HUES48 (cell line): ENCODE data around the gene NHSL1.
"Not testable (repeated sequence)": the region's sequence is repeated elsewhere in the genome, so short reads cannot be mapped to it uniquely, and the experiment has no call there.

Source experiments
- H3K27ac ChIP-seq: one replicate; pipeline ENCODE4 v1.7.0; 2013; ENCODE audit warnings: low read depth, low read length, inconsistent platforms
- H3K27me3 ChIP-seq: 2 replicates; pipeline ENCODE4 v1.6.1; 2013; ENCODE audit warnings: mild to moderate bottlenecking, low read length; ENCODE audit not compliant: control insufficient read depth, insufficient read depth
- H3K36me3 ChIP-seq: 2 replicates; pipeline ENCODE4 v1.6.1; 2013; ENCODE audit warnings: low read length; ENCODE audit not compliant: control insufficient read depth, insufficient read depth
- H3K4me1 ChIP-seq: 2 replicates; pipeline ENCODE4 v1.6.1; 2013; ENCODE audit warnings: mild to moderate bottlenecking, low read length; ENCODE audit not compliant: control insufficient read depth, insufficient read depth
- H3K4me3 ChIP-seq: 2 replicates; pipeline ENCODE4 v1.5.1; 2013; ENCODE audit warnings: mild to moderate bottlenecking, low read depth, low read length
- H3K9ac ChIP-seq: 2 replicates; pipeline ENCODE4 v1.6.1; 2013; ENCODE audit warnings: mild to moderate bottlenecking, low read depth, low read length, moderate library complexity
- H3K9me3 ChIP-seq: 2 replicates; pipeline ENCODE4 v1.6.1; 2013; ENCODE audit warnings: low read length; ENCODE audit not compliant: control insufficient read depth, insufficient read depth

NHSL1 gene

DNA sequence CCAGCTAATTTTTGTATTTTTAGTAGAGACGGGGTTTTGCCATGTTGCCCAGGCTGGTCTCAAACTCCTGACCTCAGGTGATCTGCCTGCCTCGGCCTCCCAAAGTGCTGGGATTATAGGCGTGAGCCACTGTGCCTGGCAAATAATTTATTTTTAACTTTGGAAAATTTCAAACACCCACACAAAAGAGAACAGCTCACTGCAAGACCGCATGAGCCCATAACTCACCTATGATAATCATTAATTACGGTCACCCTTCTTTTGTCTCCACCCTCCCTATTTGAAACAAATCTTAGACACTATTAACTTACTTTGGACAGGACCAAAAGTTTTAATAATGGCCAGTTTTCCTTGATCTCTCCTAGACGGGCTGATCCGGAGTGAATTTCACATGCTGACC is 74.0 kb downstream of the NHSL1 start:
- not testable (repeated sequence) for H3K9me3 ChIP-seq, H3K27me3 ChIP-seq, H3K4me1 ChIP-seq, H3K27ac ChIP-seq, H3K9ac ChIP-seq, H3K4me3 ChIP-seq
- 0 out of 2 replicates have a peak, but pooled peaks cover 17% of the 10 kb centered on the region for H3K36me3 ChIP-seq

DNA sequence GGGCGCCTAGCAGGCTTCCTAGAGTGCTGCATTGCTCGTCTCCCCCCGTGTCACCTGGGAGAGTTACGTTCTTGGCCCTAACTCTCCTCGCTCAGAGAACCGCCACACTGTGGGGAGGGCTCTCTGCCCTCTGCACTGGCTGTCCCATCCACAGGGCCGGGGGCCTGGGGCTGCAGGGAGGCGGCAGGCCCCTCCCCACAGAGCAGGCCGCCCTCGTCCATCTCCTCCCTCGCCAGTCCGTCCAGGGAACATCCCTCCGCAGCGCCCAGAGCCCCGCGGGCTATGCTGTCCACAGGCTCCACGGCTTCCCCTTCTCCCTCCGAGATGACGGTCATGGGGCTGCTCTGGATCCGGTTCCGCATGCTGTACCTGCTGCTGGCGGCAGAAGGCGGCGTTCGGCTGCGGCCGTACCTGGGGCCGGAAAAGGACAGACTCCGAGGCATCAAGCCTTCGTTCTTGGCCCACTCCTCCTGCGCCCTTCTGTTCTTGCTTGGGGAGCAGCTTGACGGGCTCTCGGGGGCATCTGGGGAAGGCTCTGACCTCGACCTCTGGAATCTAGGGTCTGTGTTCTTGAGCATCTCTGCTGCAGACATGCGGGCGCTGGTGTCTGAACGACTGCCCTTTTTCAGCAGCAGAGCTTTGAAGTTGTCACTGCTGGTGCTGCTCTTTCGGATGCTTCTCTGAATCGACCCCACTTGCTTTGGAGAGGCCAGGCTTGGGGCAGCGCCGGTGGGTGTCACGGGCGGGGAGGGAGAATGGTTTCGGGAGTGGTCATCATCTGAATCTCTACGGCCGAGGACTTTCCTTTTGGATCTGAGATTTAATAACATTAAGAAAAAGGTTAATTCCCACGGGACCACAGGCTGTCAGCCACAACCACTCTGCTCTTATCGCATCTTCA is 75.0 kb downstream of the NHSL1 start:
- H3K27ac ChIP-seq = no peak overlapping the region
- H3K36me3 ChIP-seq = 0 out of 2 replicates have a peak, but pooled peaks cover 17% of the 10 kb centered on the region
- H3K9me3 ChIP-seq = no peaks in the 10 kb centered on the region
- no peaks in the 10 kb centered on the region for H3K27me3 ChIP-seq
- no peak overlapping the region for H3K9ac ChIP-seq
- no peaks in the 10 kb centered on the region for H3K4me1 ChIP-seq
- H3K4me3 ChIP-seq = no peak overlapping the region

DNA sequence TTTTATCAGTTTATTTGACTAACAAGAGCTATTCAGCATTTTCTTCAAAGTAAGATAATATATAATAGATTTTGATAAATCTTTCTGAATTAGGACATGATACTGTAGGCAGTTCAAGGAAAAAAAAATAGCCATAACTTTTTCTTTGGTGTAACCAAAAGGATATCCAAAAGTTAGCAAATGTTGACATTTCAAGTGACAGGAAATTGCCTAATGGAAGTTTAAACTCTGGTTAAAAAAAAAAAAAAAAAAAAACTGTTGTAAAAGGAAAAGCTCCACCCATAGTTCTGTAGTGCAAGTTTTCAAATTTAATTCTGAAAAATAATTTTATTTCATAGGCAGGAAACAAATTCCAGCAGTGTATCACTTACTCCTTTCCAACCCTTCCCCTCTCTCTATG is 76.4 kb downstream of the NHSL1 start:
- Histone ChIP-seq H3K36me3 (0 out of 2 replicates have a peak, but pooled peaks cover 15% of the 10 kb centered on the region), H3K9ac (no peak overlapping the region), H3K27ac (no peak overlapping the region), H3K4me3 (no peak overlapping the region), H3K27me3 (no peaks in the 10 kb centered on the region), H3K9me3 (no peaks in the 10 kb centered on the region), H3K4me1 (no peaks in the 10 kb centered on the region)

DNA sequence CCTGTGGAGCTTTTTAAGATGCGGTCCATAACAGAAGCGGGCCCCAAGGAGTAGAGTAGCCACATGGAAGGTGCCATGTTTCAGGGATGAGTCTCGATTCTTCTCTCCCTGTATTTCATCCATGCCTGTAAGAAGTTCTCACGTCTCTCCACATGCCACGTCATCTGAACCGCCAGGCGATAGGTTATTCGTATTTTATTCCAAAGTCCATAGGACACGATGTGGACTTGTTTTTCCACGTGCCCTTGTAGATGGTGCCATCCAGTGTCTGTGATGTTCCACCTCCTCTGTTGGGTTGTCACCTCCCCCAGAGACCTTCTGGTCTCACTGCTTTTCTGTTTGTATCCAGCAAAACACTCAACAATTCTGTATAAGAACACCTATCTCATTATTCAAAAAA is 77.7 kb downstream of the NHSL1 start:
- Histone ChIP-seq H3K4me1 (no peaks in the 10 kb centered on the region), H3K9ac (no peak overlapping the region), H3K27ac (no peak overlapping the region), H3K36me3 (0 out of 2 replicates have a peak, but pooled peaks cover 14% of the 10 kb centered on the region), H3K4me3 (no peak overlapping the region), H3K27me3 (no peaks in the 10 kb centered on the region), H3K9me3 (no peaks in the 10 kb centered on the region)

DNA sequence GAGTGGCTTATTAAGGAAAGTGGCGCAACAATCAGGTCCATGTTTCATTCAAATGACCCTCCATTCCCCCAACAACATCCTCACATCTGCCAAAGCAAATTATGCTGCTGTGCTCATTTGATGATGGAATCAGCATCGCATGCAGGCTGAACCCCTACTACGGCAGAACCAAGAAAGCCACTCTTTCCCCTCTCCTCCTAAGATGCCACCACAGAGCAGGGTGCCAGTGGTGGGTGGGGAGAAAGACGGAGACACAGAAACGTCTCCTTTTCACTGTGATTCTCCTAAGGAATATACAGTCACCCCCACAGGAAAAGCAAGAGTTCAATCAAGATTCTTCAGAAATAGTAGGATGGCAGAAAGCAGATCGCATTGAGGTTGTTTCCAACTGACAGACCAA is 78.2 kb downstream of the NHSL1 start:
- H3K27me3 ChIP-seq = no peaks in the 10 kb centered on the region
- no peak overlapping the region for H3K27ac ChIP-seq
- H3K4me3 ChIP-seq = no peak overlapping the region
- H3K9ac ChIP-seq = no peak overlapping the region
- H3K36me3 ChIP-seq = peaks cover 11% of the 10 kb centered on the region; the same call in 1 of the 2 replicates
- no peaks in the 10 kb centered on the region for H3K4me1 ChIP-seq
- no peaks in the 10 kb centered on the region for H3K9me3 ChIP-seq

DNA sequence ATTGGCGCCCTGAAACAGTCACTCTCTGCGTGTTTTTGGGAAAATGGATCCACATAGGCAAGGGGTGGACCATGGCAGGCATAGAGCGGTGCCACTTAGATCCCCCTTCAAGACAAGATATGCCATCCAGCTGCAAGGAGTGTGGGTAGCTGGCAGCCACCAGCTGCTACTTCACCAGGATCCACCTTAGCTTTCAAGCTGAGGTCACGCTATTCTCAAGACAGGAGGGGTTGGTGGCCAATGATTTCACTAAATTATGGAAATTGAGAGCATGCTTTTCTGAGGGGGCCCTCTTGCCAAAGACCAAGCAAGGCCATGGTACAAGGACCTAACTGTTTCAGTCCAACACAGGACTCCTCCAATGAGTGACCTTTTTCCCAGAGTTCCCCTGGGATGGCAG is 78.9 kb downstream of the NHSL1 start:
- Histone ChIP-seq H3K4me1 (no peaks in the 10 kb centered on the region), H3K36me3 (peaks cover 14% of the 10 kb centered on the region; the same call in 1 of the 2 replicates), H3K27ac (no peak overlapping the region), H3K9me3 (no peaks in the 10 kb centered on the region), H3K4me3 (no peak overlapping the region), H3K27me3 (no peaks in the 10 kb centered on the region), H3K9ac (no peak overlapping the region)

DNA sequence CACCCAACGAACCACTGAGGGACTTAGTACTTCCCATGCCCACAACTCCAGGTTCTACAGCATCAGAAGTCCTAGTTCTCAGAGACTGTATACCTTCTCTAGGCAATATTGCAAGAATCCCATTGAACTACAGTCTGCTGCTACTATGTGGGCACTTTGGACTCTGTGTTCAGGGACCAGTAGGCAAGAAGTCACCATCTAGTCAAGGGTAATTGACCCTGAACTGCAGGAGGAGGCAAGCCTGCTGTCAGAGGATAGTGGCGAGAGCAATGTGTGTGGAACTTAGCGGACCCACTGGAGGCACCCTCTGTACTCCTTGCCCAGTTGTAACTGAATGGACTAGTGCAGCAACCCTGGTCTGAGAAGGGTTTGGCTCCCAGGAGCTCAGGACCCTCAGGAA is 79.5 kb downstream of the NHSL1 start:
- no peak overlapping the region for H3K4me3 ChIP-seq
- no peaks in the 10 kb centered on the region for H3K9me3 ChIP-seq
- H3K4me1 ChIP-seq = no peaks in the 10 kb centered on the region
- H3K36me3 ChIP-seq = peaks cover 18% of the 10 kb centered on the region; the same call in 1 of the 2 replicates
- H3K27ac ChIP-seq = no peak overlapping the region
- H3K27me3 ChIP-seq = no peaks in the 10 kb centered on the region
- no peak overlapping the region for H3K9ac ChIP-seq

DNA sequence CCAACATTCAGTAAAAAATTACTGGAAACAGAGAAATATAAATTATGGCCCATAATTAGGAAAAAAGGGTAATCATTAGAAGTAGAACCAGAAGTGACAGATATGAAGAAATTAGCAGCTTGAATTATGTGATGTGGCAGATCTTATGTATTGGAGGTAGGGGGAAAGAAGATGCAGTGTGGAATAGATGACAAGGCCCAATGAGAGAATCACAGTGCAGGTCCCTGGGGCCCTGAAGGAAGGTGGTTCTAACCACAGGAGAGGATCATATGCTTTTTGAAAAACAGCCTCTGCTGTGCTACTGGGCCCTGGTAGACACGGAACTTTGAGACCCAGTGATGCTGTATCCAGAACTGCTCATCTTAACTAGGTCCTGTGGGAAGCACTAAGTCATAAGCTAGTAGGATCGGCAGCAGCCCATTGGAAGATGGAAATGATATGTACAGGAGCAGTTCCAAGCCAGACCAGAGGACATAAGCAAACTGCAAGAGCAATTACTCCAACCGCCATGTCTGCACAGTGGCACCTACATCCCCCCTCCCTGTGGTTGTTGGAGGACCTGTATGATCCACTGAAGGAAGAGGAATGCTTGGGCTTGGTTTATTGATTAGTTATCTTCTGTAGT is 81.1 kb downstream of the NHSL1 start:
- Histone ChIP-seq H3K27me3 (no peaks in the 10 kb centered on the region), H3K9me3 (no peaks in the 10 kb centered on the region), H3K4me1 (no peaks in the 10 kb centered on the region), H3K9ac (no peak overlapping the region), H3K36me3 (peaks cover 21% of the 10 kb centered on the region), H3K27ac (no peak overlapping the region), H3K4me3 (no peak overlapping the region)

DNA sequence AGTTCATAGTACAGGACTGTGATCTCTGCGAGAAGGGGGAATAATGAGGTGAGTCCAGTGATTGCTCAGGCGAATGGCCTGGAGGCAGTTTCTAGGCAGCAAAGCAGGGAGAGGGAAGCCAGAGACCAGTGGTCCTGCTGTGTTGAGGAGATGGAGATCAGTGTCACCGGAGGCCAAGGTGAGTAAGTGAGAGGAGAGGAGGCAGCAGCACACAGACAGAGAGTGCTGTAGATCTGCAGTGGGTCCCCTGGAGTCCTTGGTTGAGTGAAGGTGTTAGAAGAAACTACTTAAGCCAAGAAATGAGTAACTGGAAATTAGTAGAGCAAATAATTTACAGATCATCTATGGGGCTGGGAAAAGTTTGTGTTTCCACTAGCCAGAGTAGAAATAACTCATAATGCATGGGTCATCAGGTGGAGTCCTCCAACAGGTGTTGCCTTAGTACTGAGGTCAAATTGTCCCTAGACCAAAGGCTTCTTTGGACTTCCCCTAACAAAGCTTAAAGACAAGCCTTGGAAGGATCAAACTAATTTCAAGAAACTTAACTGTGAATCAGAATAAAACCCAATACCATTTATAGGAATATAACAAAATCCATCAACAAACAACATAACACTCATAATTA is 81.7 kb downstream of the NHSL1 start:
- peaks cover 27% of the 10 kb centered on the region for H3K36me3 ChIP-seq
- H3K9ac ChIP-seq = no peak overlapping the region
- no peaks in the 10 kb centered on the region for H3K4me1 ChIP-seq
- H3K4me3 ChIP-seq = no peak overlapping the region
- no peaks in the 10 kb centered on the region for H3K9me3 ChIP-seq
- no peaks in the 10 kb centered on the region for H3K27me3 ChIP-seq
- H3K27ac ChIP-seq = no peak overlapping the region

DNA sequence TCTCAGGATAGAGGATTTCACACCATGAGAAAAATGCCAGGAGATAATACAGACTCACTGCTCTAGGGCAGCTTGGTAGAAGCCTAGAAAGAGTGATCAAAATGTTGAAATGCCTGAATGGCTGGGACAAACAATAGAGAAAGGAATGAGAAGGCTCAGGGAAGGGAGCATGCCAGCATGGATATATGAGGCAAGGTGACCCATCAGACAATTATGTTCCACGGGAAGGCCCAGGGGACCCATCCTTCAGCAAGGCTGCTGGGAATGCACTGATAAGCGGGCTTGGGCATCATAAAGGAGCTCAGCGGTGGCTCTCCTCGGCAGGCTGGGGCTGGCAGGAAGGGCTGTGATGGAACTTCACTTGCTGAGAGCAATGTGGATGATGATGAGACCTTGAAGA is 83.1 kb downstream of the NHSL1 start:
- Histone ChIP-seq H3K9ac (no peak overlapping the region), H3K36me3 (peaks cover 37% of the 10 kb centered on the region), H3K4me1 (no peaks in the 10 kb centered on the region), H3K27ac (no peak overlapping the region), H3K27me3 (no peaks in the 10 kb centered on the region), H3K4me3 (no peak overlapping the region), H3K9me3 (no peaks in the 10 kb centered on the region)

DNA sequence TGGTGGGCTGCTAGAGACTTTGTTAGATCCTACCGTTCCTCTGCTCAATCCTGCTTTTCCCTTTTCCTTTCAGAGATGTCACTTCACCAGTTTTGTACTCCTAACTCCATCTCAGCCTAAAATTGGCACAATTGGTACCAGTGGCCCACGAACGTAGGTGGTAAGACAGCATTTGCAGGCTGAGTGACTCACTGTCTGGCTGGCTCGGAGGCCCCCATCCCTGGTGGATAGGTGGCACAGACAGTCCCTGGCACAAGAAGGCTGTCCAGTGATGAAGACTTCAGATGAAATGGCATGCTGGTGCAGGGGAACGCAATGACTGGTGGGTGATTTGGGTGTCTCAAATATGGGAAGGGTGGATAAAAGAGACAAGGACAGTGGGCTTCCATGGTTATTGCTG is 84.2 kb downstream of the NHSL1 start:
- H3K4me3 ChIP-seq = no peak overlapping the region
- no peaks in the 10 kb centered on the region for H3K27me3 ChIP-seq
- H3K4me1 ChIP-seq = no peaks in the 10 kb centered on the region
- H3K27ac ChIP-seq = no peak overlapping the region
- H3K36me3 ChIP-seq = peaks cover 48% of the 10 kb centered on the region
- H3K9me3 ChIP-seq = no peaks in the 10 kb centered on the region
- H3K9ac ChIP-seq = no peak overlapping the region
